ENCODE data around the gene FAM83D. TPM values are rescaled to one million over a fixed set of nuclear protein-coding genes. Genes with fewer than 3 reads are reported as not detected.
"Not testable (repeated sequence)": the region's sequence is repeated elsewhere in the genome, so short reads cannot be mapped to it uniquely, and the experiment has no call there.

Gene FAM83D
- total RNA-seq, 1 donor from 2014 or later = 56.7 TPM

DNA sequence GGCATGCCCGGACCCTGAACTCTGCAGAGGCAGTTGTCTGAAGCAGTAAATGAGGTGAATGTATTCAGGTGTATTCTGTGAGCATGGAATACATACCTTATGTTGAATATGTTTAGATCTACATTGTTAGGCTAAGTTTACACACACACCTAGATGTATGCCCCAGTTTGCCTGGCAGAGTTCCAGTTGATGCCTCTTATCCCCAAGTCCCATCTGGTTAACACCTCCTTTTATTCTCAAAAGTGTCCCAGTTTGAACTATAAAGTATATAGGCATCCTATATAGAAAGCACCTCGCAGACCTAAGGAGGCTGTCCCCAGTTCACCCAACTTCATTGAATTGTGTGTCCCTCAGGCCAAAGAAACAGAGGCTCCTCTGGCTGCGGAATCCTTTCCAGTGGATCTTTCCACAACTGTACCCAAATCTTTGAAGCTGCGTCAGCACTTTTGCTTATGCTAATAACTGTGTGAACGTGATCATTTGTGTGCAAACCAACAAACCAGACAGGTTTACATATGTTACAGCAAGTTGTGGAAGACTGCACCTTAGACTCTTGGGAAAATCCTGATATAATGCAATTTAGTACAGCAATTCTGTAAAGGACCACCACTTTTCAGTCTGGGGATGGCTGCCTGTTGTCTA, 31.1 kb downstream of the FAM83D start:
- TF ChIP-seq, protein P1, sequence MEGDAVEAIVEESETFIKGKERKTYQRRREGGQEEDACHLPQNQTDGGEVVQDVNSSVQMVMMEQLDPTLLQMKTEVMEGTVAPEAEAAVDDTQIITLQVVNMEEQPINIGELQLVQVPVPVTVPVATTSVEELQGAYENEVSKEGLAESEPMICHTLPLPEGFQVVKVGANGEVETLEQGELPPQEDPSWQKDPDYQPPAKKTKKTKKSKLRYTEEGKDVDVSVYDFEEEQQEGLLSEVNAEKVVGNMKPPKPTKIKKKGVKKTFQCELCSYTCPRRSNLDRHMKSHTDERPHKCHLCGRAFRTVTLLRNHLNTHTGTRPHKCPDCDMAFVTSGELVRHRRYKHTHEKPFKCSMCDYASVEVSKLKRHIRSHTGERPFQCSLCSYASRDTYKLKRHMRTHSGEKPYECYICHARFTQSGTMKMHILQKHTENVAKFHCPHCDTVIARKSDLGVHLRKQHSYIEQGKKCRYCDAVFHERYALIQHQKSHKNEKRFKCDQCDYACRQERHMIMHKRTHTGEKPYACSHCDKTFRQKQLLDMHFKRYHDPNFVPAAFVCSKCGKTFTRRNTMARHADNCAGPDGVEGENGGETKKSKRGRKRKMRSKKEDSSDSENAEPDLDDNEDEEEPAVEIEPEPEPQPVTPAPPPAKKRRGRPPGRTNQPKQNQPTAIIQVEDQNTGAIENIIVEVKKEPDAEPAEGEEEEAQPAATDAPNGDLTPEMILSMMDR (conservative IDR thresholded peaks at IDR 0.05; ENCODE audit: low read depth, low read length) = no peak
- no peak overlapping the region for H3K4me3 ChIP-seq (ENCODE audit: low read depth, low read length)
- DNase-seq (ENCODE audit: low read depth) = no peak

GRCh38 chr20:38957915-38958485, 31.8 kb downstream of the FAM83D start:
- DNase-seq (ENCODE audit: low read depth) = no peak
- TF ChIP-seq, protein P1 (conservative IDR thresholded peaks at IDR 0.05; ENCODE audit: low read depth, low read length) = no peak
- no peak overlapping the region for H3K4me3 ChIP-seq (ENCODE audit: low read depth, low read length)

GRCh38 chr20:38960187-38960687, 34.0 kb downstream of the FAM83D start:
- H3K4me3 ChIP-seq (ENCODE audit: low read depth, low read length); DNase-seq (ENCODE audit: low read depth): not testable (repeated sequence)

DNA sequence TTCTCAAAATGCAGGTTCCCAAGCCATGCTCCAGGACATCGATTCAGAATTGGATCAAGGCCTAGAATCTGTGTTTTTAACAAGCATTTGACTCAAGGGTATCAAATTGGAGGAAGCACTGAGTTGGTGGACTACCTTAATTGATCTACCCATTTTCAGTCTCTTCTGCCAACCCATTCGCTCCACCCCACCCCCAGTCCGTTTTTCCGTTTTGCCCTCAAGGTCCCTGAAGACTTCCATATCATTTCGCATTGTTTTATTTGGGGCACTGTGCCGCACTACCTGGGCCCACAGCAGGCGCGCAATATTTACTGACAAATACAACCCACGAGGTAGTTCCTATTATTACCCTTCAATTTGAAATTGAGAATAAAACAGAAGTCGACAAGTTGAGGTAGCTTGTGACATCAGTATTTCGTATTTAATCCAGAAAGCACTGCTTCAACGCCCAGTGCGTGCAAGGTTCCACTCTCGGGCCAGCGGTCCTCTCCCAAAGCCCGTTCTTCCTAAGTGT, 35.4 kb downstream of the FAM83D start:
- TF ChIP-seq, protein P1 (conservative IDR thresholded peaks at IDR 0.05; ENCODE audit: low read depth, low read length) = no peak
- no peak for DNase-seq (ENCODE audit: low read depth)
- H3K4me3 ChIP-seq (ENCODE audit: low read depth, low read length) = peak overlapping the region; percentile 99

DNA sequence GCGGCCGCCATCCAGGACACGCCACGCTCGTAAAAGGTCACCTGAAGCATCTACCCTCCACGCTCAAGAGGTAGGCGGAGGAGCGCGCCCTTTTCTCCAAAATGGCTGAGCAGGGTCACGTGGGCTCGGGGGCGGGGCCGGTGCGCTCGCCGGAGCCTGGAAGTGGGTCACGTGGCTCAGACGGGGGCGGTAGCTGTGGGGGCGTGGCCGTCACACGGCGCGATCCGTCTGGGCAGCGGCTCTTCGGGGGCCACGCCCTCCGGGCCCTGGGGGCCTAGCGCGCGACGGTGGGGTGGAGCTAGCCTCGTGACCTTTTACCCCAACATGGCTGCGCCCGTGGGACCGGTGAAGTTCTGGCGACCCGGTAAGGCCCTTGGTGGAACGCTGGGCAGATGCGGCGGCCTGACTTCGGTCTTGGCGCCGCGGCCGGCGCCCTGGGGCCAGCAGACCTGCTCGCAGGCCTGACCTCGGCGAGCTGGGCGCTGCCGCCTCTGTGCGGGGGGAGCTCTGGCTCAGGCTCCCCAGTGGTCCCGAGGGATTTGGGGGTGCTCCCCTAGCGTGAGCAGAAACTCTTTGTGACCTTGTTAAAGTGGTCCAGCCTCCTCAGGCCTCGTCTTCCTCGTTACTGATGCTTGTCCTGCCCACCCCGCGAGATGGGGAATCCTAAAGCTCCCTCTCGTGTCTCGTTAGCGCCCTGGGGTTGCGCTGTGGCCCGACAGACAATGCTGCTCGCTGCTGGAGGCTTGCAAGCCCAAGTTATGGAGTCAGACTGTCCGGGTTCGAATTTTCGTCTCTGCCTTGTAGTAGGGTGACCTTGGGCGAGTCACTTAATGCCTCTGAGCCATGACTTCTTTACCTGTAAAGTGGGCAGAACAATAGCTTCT, 36.1 kb downstream of the FAM83D start, which contains the start of gene DHX35:
DHX35 (plus strand) TSS at position 301 of the 884 bp plus-strand sequence; CDS start at position 325, 24 bp downstream.
- TF ChIP-seq, protein P1 (conservative IDR thresholded peaks at IDR 0.05; ENCODE audit: low read depth, low read length) = peak; percentile 51
- H3K4me3 ChIP-seq (ENCODE audit: low read depth, low read length) = peak within 1 kb of the TSS; percentile 99
- peak; percentile 31 for DNase-seq (ENCODE audit: low read depth)

DNA sequence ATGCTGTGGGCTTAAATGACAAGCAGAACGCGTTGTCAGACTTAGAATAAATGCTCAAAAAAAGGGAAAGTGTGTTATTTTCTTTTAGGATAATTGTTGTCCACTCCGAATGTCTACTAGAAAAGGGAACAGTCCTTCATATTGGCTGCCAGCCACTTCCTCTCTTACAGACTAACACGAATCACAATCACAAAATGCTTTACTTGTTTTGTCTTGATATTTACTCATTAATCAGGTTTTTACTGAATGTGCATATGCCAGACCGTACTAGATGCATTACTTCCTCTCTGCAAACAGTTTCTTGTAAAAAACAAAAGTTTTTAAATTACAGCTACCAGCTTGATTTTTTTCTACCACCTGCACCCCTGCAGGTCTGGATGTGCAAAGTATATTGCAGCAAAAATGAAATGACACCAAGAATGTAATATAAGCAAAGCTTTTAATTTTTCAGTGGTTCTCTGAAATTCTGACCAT, 36.7 kb downstream of the FAM83D start:
- H3K4me3 ChIP-seq (ENCODE audit: low read depth, low read length) = peak overlapping the region; percentile 99
- TF ChIP-seq, protein P1 (conservative IDR thresholded peaks at IDR 0.05; ENCODE audit: low read depth, low read length) = no peak
- no peak for DNase-seq (ENCODE audit: low read depth)

GRCh38 chr20:38963745-38964144, 37.5 kb downstream of the FAM83D start:
- DNase-seq (ENCODE audit: low read depth) = no peak
- no peak overlapping the region for H3K4me3 ChIP-seq (ENCODE audit: low read depth, low read length)
- TF ChIP-seq, protein P1 (conservative IDR thresholded peaks at IDR 0.05; ENCODE audit: low read depth, low read length) = no peak

Measured in epithelial cell of proximal tubule (primary cell).